ENCODE measurements around the gene ACMSD. TPM values are rescaled to one million over a fixed set of nuclear protein-coding genes. Genes with fewer than 3 reads are reported as not detected.

Gene ACMSD
- total RNA-seq, 1 experiment from 2014 or later: not detected

- Mint-ChIP-seq H3K4me3 (ENCODE audit: unreplicated experiment) (no peak overlapping the region), H3K4me1 (ENCODE audit: low read depth, unreplicated experiment) (no peaks in the 10 kb centered on the region), H3K36me3 (ENCODE audit: insufficient read depth, unreplicated experiment) (no peaks in the 10 kb centered on the region), H3K27me3 (ENCODE audit: insufficient read depth, unreplicated experiment) (peaks cover 13% of the 10 kb centered on the region), H3K9me3 (ENCODE audit: unreplicated experiment) (no peaks in the 10 kb centered on the region), H3K27ac (ENCODE audit: unreplicated experiment) (no peak overlapping the region)
- Histone ChIP-seq H3K27me3 (replicated peaks; ENCODE audit: control insufficient read depth, insufficient read depth, low read length) (no peaks in the 10 kb centered on the region), H3K9me3 (no peaks in the 10 kb centered on the region), H3K4me1 (no peaks in the 10 kb centered on the region), H3K4me3 (ENCODE audit: low read depth, low read length) (no peak overlapping the region), H3K36me3 (ENCODE audit: control insufficient read depth, insufficient read depth, low read length) (no peaks in the 10 kb centered on the region)
- intact Hi-C loops (cut with micrococcal nuclease; ENCODE audit: unreplicated experiment): no loop called here
- ChIA-PET POLR2A (no interaction called here), CTCF (no interaction called here)
- no peak for TF ChIP-seq CTCF (IDR thresholded peaks at IDR 0.05; ENCODE audit: insufficient read depth in 1 of 2, low read depth in 1 of 2, low read length in 1 of 2, severe bottlenecking in 1 of 2, unreplicated experiment in 1 of 2)
- no TSS peak for BruUV-seq (replicated peaks)
- no peak for DNase-seq
Observed at GRCh38 chr2:134792186-134792585, 46.2 kb upstream of the ACMSD start.

GRCh38 chr2:134795765-134796164, 42.7 kb upstream of the ACMSD start:
- Histone ChIP-seq H3K9me3 (no peaks in the 10 kb centered on the region), H3K4me3 (ENCODE audit: low read depth, low read length) (no peak overlapping the region), H3K36me3 (ENCODE audit: control insufficient read depth, insufficient read depth, low read length) (no peaks in the 10 kb centered on the region), H3K4me1 (no peaks in the 10 kb centered on the region), H3K27me3 (replicated peaks; ENCODE audit: control insufficient read depth, insufficient read depth, low read length) (no peaks in the 10 kb centered on the region)
- no TSS peak for BruUV-seq (replicated peaks)
- no peak for TF ChIP-seq CTCF (IDR thresholded peaks at IDR 0.05; ENCODE audit: insufficient read depth in 1 of 2, low read depth in 1 of 2, low read length in 1 of 2, severe bottlenecking in 1 of 2, unreplicated experiment in 1 of 2)
- ChIA-PET POLR2A (no interaction called here), CTCF (no interaction called here)
- intact Hi-C loops (cut with micrococcal nuclease; ENCODE audit: unreplicated experiment): no loop called here
- no peaks in the 10 kb centered on the region for H3K4me1 Mint-ChIP-seq (ENCODE audit: low read depth, unreplicated experiment)
- no peaks in the 10 kb centered on the region for H3K36me3 Mint-ChIP-seq (ENCODE audit: insufficient read depth, unreplicated experiment)
- no peaks in the 10 kb centered on the region for H3K9me3 Mint-ChIP-seq (ENCODE audit: unreplicated experiment)
- H3K4me3 Mint-ChIP-seq (ENCODE audit: unreplicated experiment): no peak overlapping the region
- no peak overlapping the region for H3K27ac Mint-ChIP-seq (ENCODE audit: unreplicated experiment)
- DNase-seq: no peak
- peaks cover 16% of the 10 kb centered on the region for H3K27me3 Mint-ChIP-seq (ENCODE audit: insufficient read depth, unreplicated experiment)

GRCh38 chr2:134796373-134796772, 42.0 kb upstream of the ACMSD start:
- no TSS peak for BruUV-seq (replicated peaks)
- Histone ChIP-seq H3K4me1 (no peaks in the 10 kb centered on the region), H3K9me3 (no peaks in the 10 kb centered on the region), H3K27me3 (replicated peaks; ENCODE audit: control insufficient read depth, insufficient read depth, low read length) (no peaks in the 10 kb centered on the region), H3K4me3 (ENCODE audit: low read depth, low read length) (no peak overlapping the region), H3K36me3 (ENCODE audit: control insufficient read depth, insufficient read depth, low read length) (no peaks in the 10 kb centered on the region)
- Mint-ChIP-seq H3K4me1 (ENCODE audit: low read depth, unreplicated experiment) (no peaks in the 10 kb centered on the region), H3K36me3 (ENCODE audit: insufficient read depth, unreplicated experiment) (no peaks in the 10 kb centered on the region), H3K9me3 (ENCODE audit: unreplicated experiment) (no peaks in the 10 kb centered on the region), H3K27ac (ENCODE audit: unreplicated experiment) (no peak overlapping the region), H3K4me3 (ENCODE audit: unreplicated experiment) (no peak overlapping the region), H3K27me3 (ENCODE audit: insufficient read depth, unreplicated experiment) (peaks cover 16% of the 10 kb centered on the region)
- ChIA-PET POLR2A (no interaction called here), CTCF (no interaction called here)
- TF ChIP-seq CTCF (IDR thresholded peaks at IDR 0.05; ENCODE audit: insufficient read depth in 1 of 2, low read depth in 1 of 2, low read length in 1 of 2, severe bottlenecking in 1 of 2, unreplicated experiment in 1 of 2): no peak
- intact Hi-C loops (cut with micrococcal nuclease; ENCODE audit: unreplicated experiment): no loop called here
- no peak for DNase-seq

Measured in Caco-2 (cell line).